Activated CD8-positive, alpha-beta memory T cell treated with anti-CD3 and anti-CD28 coated beads, Interleukin-2, amount 50 U/mL, for 1 hour (primary cell): ENCODE measurements around the gene VTI1A.

ENCODE experiments used
- DNase-seq: peaks from one replicate; pipeline ENCODE4 v3.0.0-alpha.2; 2020; ENCODE audit errors: extremely low read depth

VTI1A gene

DNA sequence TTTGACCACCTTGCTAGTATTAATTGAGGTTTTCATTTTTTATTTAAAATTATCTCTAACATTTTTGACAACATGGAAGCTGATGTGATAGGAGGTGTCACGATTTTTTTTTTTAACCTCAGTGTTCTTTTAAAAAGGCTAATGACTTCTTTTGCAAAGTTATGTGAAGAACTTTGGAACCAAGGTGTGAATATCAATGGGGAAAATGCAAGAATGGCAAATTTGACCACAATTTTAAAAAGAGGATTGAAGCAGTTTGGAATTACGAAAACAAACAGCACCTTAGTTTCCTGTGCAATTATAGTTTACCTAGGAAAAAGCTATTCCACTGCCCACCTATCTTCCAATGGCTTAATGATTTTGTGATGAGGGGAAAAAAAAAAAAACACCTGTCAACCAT is 232.4 kb downstream of the VTI1A start:
- no peak for DNase-seq

GRCh38 chr10:112680586-112680985 is 233.6 kb downstream of the VTI1A start:
- no peak for DNase-seq

DNA sequence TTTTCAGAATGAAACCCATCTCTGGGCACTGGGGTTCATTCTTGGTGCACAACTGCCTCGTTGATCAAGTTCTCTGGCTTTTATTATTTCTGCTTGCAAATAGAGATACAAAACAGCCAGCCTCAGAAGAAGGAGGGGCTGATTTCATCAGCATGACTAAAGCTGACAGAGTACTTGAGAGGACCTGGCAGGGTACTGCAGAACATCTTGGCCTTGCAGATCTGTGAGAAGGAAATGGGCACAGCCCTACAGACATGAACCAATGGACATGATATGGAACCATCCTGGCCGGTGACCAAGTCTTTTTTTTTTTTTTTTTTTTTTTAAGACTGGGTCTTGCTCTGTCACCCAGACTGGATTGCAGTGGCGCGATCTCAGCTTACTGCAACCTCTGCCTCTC is 240.6 kb downstream of the VTI1A start:
- no peak for DNase-seq

GRCh38 chr10:112689327-112690072 is 242.5 kb downstream of the VTI1A start:
- no peak for DNase-seq

DNA sequence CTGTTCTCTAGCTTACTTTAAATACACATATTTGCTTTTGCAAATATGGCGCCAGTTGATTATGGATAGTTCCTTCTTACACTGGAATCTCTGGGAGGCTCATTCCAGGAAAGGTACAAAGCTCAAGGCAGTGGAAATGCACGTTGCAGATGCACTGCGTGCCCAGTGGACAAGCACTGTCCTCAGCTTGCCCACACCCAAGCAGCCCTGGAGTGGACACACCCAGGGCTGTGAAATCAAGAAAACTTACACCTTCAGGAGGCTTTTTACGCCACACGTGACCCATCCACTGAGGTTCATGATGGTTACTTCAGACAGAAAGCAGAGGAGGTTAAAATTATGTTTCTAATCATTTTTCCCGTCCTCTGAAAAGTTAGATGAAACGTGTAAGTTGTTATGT is 248.5 kb downstream of the VTI1A start:
- no peak for DNase-seq

DNA sequence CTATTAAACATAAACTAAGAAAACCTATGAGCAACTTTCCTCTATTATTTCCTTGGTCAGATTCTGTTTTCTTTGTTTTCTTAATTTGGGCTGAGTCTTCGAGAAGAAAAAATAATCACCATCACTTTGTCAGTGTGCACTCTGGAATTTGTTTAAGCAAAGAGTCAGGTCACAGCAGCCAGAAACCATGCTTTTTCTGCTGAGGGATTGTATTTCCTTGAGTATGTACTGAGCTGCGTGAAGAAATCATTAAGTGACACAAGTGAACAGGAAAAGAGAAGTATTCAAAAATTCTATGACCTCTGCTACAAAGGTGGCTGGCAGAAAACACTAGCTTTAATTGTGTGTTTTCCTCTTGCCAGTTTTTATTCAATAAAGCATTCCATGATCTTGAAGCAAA is 249.6 kb downstream of the VTI1A start:
- no peak for DNase-seq

- DNase-seq: no peak
These were observed 251.3 kb downstream of the VTI1A start for GRCh38 chr10:112698133-112698817.

DNA sequence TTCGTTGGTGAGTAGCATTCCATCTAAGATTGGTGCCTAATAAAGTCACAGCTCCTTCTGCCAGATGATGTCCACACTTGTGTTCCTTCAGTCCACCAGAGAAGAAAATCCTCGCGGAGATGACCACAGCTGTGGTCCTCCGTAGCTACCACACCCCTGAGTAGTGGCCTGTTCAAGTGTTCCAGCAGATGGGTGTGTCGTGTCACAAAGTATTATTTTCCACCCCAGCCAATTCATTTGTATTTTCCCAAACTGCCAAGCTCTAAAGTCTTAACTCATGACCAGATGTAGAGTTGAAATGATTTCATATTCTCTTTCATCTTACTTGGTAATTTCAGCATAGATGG is 251.8 kb downstream of the VTI1A start:
- DNase-seq: no peak

- DNase-seq: no peak
These were observed 253.2 kb downstream of the VTI1A start for GRCh38 chr10:112700215-112700671.

- DNase-seq: no peak
These were observed 254.3 kb downstream of the VTI1A start for GRCh38 chr10:112701211-112701877.

- no peak for DNase-seq
These were observed 254.9 kb downstream of the VTI1A start for GRCh38 chr10:112701878-112702255.

DNA sequence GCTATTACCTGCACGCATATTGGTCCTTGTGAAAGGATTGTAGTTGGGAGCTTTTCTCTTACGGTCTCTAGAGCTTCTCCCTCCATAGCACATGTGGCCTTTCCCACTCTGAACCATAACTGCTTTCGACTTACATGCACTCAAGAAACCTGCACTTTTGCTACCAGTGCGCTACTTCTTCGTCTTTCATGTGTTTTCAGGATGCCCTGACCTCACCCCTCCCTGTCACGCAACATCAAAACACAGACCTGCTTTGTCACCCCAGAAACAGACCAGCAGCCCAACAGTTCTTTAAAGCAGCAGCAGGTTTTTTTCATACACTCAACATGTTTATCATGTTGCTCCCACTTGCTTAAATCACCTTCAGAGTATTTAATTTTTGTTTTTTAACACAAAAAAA is 259.6 kb downstream of the VTI1A start:
- DNase-seq: no peak

- DNase-seq: no peak
These were observed 261.4 kb downstream of the VTI1A start for GRCh38 chr10:112708461-112708860.

DNA sequence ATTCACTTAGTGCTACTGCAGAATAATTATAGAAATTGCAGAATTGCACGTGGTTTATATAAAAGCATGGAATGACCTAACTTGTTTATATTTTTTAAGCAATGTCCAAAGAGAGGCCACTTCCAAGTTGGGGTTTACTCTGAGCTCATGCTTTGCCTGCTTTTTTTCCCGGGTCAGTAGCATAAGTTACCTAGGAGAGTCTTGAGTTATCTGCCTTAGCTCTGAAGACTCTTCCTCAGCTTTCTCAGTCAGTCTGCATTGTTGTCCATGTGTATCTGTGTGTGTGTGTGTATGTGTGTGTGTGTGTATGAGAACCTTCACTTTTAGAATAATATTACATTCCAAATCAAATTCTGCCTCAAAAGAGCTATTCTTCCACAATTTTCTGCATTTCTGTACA is 263.5 kb downstream of the VTI1A start:
- no peak for DNase-seq

GRCh38 chr10:112711366-112711765 is 264.4 kb downstream of the VTI1A start:
- DNase-seq: no peak

DNA sequence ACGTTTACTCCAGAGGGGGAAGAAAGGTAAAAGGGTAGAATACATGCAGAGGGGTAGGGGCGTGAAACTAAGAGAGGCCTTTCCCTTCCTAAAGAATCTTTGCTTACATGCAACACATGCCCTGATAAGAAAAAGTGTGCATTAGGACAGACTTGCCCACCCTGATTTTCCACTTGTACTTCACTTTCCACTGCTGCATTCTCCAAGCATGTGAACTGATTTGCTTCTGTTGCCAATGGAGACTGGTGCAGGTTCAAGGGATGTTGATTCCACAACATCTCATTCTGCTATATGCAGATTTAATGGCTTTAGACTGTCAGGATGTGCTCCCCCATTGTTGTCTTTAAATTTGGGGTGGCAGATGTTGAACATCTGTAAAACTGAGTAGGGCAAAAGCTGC is 265.5 kb downstream of the VTI1A start:
- DNase-seq: no peak

GRCh38 chr10:112713411-112713810 is 266.4 kb downstream of the VTI1A start:
- DNase-seq: no peak

GRCh38 chr10:112715581-112715980 is 268.6 kb downstream of the VTI1A start:
- no peak for DNase-seq

DNA sequence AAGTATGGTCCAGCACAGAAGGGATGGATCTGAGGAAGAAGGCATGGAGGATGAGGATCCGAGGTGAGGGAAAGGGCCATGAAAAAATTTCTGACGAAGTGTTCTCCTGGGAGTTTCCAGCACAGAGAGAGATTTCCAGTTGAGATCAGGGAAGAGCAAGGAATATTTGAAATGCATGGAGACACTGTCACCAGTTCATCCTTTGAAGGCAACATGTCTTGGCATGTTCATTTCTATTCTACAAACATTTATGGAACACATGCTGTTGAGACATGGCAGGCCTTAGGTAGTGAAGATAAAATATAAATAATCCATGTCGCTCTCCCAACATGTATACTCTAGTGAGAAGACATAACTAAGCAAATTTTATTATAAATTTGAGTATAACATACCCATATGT is 269.1 kb downstream of the VTI1A start:
- no peak for DNase-seq

DNA sequence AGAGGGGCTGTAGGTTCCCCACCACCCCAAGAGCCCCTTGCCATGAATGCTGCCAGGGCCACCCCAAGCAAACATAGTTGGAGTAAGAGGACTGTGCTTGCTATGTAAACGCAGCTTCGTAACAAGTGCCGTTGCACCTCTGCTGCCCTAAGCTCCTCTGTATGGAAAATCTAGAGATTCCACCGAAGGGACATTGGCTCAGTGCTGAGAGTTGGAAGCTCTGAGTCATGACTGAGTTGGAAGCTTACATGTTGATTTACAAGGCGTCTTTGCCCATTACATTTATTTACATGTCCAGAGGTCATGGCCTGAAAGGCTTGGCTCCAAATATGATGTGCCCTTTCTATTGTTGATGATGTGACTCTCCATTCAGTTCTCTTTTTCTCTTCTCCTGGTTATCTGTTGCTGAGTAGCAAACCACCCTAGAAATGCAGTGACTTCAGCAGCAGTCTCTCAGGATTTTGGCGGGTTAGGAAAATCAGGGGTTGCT is 270.0 kb downstream of the VTI1A start:
- DNase-seq: no peak

- no peak for DNase-seq
These were observed 273.2 kb downstream of the VTI1A start for GRCh38 chr10:112720178-112720577.

GRCh38 chr10:112721080-112721698 is 274.2 kb downstream of the VTI1A start:
- DNase-seq: no peak
